DLD1 (cell line): ENCODE measurements around the gene ZBTB42.

ENCODE experiments used
- in situ Hi-C: cut with HindIII; loops from 2 replicates; pipeline ENCODE4 v1.10.0; 2017; ENCODE audit warnings: low sequenced_read_pairs

Gene ZBTB42

GRCh38 chr14:104782086-104782807, 18.7 kb upstream of the ZBTB42 start:
- in situ Hi-C loops: no loop called here

- in situ Hi-C loops: no loop called here
Observed at GRCh38 chr14:104782808-104783139, 18.1 kb upstream of the ZBTB42 start.

GRCh38 chr14:104783484-104784217, 17.2 kb upstream of the ZBTB42 start:
- in situ Hi-C loops: no loop called here

GRCh38 chr14:104784218-104784568, 16.7 kb upstream of the ZBTB42 start:
- in situ Hi-C loops: no loop called here

GRCh38 chr14:104784846-104785707, 15.8 kb upstream of the ZBTB42 start:
- in situ Hi-C loops: no loop called here

GRCh38 chr14:104785708-104786080, 15.2 kb upstream of the ZBTB42 start:
- in situ Hi-C loops: no loop called here

GRCh38 chr14:104786091-104786586, 14.8 kb upstream of the ZBTB42 start:
- in situ Hi-C loops: no loop called here

GRCh38 chr14:104786726-104787675, 13.9 kb upstream of the ZBTB42 start:
- in situ Hi-C loops: no loop called here

GRCh38 chr14:104787736-104788135, 13.2 kb upstream of the ZBTB42 start:
- in situ Hi-C loops: no loop called here

- in situ Hi-C loops: no loop called here
Observed at GRCh38 chr14:104788161-104788818, 12.6 kb upstream of the ZBTB42 start.

- in situ Hi-C loops: no loop called here
Observed at GRCh38 chr14:104788873-104789663, 11.8 kb upstream of the ZBTB42 start.

- in situ Hi-C loops: no loop called here
Observed at GRCh38 chr14:104789752-104790743, 10.9 kb upstream of the ZBTB42 start.

GRCh38 chr14:104791425-104791824, 9.5 kb upstream of the ZBTB42 start:
- in situ Hi-C loops: no loop called here

- in situ Hi-C loops: no loop called here
Observed at GRCh38 chr14:104792101-104792884, 8.6 kb upstream of the ZBTB42 start.

- in situ Hi-C loops: no loop called here
Observed at GRCh38 chr14:104792945-104793702, 7.8 kb upstream of the ZBTB42 start.

- in situ Hi-C loops: no loop called here
Observed at GRCh38 chr14:104793703-104793959, 7.3 kb upstream of the ZBTB42 start.

- in situ Hi-C loops: no loop called here
Observed at GRCh38 chr14:104794099-104794498, 6.8 kb upstream of the ZBTB42 start.
